EH (cell line): Measurements from ENCODE around the gene KRTAP10-4.
"Not testable (repeated sequence)": the region's sequence is repeated elsewhere in the genome, so short reads cannot be mapped to it uniquely, and the experiment has no call there.

Source experiments
- DNase-seq: peaks from one replicate; pipeline ENCODE4 v3.0.0-alpha.2; 2015; ENCODE audit warnings: low read depth

Gene KRTAP10-4

DNA sequence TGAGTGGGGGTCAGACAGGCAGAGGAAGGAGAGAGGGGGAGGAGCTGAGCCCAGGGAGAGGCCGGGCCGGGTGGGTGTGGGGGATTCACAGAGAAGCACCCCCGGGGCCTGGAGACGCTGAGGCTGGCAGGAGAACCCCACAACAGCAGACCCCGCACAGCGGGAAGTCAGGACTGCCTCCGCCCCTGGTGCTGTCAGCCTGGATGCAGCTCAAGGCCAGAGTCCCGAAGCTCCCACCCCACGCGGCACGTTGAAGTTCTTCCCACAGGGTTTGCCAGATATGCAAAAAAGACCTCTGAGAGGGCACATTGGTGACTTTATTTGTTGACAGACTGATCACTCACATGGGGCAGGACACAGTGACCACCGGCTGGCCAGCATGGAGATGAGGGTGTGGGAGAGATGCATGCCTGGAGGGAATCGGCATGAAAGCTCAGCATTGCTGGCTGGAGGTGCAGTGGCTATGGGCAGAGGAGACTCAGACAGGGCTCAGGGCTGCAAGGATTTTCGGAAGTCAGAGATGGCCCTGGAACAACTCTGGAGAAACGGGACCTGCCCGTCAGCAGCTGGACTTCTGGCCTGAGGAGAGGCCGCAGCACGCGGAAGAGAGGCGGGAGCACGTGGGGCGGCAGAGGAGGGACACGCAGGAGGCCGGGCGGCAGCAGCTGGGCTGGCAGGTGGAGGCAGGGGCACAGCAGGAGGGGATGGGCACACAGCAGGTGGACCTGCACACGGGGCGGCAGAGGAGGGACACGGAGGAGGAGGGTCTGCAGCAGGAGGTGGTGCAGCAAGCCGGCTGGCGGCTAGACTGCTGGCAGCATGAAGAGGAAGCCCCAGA is 15.8 kb upstream of the KRTAP10-4 start:
- DNase-seq = no peak

DNA sequence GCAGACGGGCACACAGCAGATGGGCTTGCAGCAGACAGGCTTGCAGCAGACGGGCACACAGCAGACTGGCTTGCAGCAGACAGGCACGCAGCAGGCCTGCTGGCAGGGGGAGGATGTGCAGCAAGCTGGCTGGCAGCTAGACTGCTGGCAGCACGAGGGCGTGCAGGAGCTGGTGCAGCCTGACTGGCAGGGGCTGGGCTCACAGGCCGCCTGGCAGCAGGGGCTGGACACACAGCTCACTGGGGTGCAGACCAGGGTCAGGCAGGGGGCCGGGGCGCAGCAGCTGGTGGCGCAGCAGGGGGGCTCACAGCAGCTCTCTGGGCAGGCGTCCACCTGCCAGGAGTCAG is 15.2 kb upstream of the KRTAP10-4 start:
- not testable (repeated sequence) for DNase-seq

DNA sequence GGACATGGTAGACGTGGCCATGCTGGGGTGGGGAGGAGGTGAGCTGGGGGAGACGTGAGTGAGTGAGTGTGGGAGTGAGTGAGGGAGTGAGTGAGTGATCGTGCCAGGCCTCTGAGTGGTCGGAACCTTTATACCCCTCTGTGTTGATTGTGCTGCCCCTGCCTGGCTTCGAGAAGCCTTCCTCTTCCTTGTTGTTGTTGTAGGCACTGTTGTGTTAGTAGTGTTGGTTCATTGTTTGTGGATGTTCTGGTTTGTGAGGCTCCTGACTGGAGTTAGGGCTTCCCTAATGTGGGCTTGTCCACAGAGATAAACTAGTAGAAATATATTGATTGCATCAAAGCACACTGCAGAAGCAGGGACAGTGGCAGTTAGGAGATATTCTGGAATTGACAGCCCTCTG is 14.8 kb upstream of the KRTAP10-4 start, which contains the start of gene KRTAP10-3:
Gene KRTAP10-3 (minus strand): TSS at position 101 of the 400 bp plus-strand sequence. CDS start 80 bp downstream, at position 21.
- DNase-seq = no peak

DNA sequence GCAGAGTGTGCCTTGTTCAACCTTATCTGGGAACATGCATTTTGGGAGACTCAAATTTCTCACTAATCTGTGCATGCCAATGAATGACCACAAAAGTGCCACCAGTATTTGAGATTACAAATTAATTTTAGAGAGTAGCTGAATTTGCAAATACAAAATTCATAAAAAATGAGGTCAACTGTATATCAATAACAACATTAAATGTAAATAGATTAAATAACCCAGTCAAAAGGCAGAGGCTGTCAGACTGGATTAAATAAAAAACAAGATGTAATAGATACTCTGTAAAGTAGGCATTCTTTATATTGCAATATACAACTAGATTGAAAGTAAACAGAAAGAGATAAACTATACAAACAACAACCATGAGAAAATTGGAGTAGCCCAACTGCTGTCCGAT is 9.4 kb upstream of the KRTAP10-4 start:
- no peak for DNase-seq

DNA sequence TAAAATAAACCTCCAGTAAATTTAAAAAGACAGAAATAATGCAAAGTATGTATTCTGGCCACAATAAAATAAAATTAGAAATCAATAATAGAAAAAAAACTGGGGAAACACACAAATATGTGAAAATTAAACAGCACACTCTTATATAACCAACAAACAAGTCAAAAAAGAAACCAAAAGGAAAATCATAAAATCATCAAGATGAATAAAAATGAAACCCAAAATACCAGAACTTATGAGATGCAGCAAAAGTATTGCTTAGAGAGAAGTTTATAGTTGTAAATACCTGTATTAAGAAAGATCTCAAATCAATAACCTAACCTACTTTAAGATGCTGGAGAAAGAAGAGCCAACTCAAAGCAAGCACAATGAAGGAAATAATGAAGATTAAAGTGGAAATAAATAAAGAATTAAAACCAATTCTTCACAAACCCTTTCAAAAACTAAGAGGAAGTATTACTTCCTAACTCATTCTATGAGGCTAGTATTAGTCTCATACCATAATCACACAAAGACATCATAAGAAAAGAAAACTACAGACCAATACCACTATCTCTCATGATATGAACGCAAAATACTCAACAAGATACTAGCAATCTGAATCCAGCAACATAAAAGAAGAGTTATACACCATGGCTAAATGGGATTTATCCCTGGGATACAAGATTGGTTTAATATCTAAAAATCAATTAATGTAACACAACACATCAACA is 8.5 kb upstream of the KRTAP10-4 start:
- no peak for DNase-seq

DNA sequence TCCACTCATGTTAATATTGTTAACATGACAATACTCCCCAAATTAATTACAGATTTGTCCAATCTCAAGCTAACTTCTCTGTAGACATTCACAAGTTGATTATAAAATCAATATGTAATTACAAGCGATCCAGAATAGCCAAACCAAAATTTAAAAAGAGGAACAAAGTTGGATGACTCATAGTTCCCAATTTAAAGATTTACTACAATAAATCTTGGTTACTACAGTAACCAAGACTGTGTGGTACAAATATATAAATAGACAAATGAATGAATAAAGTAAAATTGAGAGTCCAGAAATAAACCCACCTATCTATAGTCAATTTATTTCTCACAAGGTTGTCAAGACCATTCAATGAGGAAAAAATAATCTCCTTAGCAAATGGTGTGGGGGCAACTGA is 7.1 kb upstream of the KRTAP10-4 start:
- DNase-seq = no peak

DNA sequence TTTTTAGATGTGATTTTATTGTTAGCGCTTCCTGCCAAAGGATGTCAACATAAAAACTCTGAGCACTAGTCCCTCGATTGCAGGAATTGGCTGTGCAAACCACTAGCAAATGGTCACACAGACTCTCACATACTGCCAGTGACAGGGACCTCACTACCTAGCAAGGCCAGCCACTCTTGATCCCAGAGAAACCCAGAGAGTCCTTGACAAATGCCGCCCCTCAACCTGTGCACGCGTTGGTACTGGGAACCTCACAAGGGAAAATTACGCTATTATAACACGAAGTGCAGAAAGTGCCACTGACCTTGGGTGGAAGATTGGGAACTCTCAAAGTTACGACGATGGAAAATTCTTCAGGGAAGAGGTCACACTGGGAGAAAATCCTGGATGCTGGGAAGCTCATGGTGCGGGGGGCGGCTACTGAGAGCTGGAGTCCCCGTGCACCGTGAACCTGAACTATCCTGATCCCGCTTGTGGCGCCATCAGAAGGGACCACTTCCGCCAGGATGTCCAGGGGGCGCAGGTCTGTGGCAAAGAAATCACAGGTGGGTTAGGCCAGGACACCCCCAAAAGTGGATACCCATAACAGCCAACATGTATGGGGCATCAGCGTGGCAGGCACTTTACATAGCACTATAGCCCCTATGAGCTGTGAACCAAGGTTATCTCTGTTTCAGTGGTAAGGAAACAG is 5.9 kb upstream of the KRTAP10-4 start:
- no peak for DNase-seq

DNA sequence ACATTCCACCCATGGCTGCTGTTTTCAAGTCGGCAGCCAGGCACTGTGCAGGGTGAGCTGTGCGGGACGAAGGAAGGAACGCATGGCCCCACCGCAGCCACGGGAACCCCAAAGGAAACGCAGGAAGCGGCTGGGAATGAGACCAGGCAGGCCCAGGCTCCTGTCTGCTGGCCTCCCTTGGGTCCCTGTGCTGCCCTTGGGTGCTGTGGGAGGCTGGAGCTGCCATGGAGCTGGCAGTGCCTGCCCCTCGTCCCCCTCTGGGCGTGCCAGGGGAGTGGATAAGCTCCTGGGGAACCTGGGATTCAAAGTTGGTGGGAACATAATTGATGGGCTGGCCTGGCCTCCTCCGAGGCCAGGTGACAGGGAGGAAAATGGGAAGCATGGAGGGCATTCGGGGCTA is 5.3 kb upstream of the KRTAP10-4 start:
- DNase-seq = no peak

DNA sequence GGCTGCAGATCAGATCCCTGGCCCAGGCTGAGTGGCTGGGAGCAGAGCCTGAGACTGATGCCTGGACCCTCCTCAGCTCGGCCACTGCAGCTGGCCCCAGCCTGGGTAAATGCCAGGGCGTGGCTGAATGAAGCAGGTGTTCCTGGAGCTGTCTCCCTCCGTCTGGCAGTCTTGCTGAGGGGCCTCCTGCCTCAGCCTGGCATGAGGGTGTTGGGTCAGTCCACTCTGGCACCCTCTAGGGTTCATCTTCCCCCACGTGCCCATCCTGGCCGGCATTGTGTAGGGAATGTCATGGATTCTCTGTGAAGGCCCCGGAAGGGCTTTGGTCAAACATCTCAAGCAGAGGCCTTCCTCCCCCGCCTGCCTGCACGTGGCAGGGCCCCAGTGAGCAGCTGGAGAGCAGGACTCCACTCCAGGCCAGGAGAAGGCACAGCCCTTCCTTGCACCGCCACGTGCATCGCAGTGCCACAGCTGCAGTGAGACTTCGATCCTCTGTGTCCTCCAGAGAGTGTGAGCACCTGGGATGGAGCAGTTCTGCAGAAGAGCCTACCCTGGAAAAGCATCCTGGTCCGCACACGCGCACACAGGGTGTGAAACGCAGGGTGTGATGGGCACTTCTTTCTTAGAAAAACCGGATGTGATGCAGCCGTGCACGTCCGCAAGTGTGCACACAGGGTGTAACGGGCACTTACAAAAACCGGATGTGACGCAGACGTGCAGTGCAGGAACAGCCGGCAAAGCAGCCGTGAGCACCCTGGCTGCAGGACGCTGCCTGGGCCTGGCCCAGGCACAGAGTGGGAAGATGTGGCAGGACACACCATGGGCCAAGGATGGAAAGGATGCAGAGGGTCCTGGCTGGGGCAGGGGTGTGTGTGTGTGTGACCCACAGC is 4.6 kb upstream of the KRTAP10-4 start:
- DNase-seq = no peak

DNA sequence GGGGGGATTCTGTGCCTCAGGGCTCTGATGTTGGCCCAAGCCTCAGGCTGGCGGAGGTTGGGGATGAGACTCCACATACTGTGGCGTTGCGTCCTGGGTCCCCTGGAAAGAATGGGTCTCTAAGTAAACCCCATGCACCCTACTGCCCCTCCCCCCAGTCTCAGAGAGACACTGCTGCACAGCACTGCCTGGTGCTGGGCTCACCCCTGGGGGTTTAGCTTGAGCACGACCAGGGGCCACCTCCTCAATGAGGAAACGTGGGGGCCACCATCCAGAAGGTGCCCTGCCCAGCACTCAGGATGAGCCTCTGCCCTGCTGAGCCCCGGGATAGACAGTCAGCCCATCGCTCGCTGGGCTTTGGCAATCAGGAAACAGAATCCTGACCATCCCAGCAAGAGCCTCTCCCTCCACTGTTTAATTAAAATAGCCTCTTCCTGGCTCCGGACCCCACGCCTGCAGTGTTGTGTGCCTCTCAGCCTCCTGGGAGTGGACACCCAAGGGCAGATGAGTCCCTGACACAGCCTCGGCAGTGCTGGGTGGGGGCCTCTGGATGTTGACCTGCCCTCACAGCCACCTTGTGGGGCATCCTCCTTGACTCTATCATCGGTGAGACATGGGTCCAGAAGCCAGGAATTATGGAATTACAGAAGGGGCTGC is 3.5 kb upstream of the KRTAP10-4 start:
- no peak for DNase-seq

DNA sequence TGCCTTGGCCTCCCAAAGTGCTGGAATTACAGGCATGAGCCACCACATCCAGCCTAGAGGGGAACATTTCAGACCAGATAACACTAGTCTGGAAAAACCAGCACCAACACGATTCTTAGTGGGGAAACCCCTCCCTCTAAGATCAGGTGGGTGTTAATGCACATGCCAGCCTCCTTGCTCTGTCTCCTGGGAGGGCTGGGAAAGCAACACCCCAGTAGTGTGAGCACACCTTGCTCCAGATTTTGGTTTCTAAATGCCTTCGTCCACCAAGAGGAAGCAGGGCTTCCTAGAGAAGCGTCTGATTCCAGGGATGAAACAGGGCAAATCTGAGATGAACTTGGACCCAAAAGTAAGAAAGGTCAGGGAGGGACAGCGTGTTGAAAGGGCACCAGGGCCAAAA is 2.2 kb upstream of the KRTAP10-4 start:
- DNase-seq = no peak

DNA sequence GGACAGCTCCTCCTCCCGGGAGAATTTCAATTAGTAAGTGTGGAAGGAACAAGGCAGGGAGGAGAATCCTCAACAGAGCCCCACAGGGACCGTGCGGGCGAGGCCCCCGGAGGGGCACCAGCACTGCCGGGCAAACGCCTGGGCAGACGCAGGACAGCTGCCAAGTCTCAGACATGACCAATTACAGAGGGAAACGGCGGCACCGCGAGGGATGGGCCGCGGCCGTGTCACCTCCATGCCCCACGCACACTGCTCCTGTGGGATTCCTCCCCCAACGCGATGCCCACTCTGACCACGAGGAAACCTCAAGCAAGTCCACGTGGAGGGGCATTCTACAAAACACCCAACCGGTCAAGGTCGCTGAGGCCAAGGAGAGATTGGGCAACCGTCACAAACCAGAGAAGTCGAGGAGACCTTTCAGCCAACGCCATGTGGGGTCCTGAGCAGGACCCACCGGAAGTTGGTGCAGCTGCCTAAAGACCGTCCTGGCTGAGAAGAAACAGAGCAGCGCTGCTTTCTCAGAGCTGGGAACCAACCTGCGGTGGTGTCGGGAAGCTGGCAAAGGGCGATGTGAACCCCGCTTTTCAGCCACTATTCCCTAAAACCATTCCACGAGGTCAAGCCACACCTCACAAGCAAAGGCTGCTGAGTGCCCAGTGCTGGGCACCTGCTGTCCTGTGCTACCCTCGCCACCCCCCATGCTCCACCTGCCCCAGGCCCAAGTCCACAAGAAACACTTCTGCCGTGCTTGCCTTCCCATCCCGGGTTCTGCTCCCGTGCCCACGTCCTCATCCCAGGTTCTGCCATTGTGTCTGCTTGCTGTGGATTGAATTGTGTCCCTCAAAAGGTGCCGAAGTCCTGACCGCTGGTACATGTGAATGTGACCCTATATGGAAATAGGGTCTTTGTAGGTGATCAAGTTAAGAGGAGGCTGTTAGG is 1.4 kb upstream of the KRTAP10-4 start:
- DNase-seq = no peak

DNA sequence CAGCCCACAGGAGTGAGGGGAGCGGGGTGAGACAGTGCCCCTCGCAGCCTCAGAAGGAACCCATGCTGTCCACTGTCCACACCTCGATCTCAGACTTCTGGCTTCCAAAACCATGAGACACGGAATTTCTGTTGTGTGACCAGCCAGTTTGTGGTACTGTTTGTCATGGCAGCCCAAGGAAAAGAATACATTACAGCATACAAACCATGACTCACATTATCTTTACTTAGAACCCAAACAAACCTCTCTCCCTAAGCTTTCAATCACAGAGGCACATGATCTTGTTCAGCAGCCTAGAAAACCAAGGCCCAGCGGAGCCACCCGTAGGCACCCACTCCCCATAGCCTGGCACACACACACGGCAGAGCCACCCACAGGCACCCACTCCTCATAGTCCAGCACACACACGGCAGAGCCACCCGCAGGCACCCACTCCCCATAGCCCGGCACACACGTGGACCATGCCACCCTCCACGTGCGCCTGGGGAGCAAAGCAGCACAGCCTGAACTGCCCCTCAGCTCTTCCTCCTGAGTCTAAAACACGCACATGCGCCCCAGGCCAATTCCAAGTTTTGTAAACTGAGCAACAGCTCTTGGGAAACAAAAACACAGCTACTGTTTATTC is 458 bp upstream of the KRTAP10-4 start:
- no peak for DNase-seq

DNA sequence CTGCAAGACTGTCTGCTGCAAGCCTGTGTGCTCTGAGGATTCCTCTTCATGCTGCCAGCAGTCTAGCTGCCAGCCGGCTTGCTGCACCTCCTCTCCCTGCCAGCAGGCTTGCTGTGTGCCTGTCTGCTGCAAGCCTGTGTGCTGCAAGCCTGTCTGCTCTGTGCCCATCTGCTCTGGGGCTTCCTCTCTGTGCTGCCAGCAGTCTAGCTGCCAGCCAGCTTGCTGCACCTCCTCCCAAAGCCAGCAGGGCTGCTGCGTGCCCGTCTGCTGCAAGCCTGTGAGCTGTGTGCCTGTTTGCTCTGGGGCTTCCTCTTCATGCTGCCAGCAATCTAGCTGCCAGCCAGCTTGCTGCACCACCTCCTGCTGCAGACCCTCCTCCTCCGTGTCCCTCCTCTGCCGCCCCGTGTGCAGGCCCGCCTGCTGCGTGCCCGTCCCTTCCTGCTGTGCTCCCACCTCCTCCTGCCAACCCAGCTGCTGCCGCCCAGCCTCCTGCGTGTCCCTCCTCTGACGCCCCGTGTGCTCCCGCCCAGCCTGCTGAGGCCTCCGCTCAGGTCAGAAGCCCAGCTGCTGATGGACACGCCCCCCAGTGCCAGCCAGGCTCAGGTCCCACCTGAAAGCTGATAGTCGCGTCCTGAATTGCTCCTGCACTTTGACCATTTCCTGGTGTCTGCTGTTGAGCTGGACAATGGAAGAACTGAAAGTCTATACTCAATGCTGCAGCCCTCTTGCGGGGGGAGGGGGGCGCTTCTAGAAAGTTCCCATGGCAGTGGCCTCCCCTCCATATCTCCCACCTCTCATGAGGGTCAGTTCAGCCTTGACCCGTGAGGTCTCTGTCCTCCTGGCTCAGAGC is 1.2 kb downstream of the KRTAP10-4 start:
- DNase-seq = no peak

DNA sequence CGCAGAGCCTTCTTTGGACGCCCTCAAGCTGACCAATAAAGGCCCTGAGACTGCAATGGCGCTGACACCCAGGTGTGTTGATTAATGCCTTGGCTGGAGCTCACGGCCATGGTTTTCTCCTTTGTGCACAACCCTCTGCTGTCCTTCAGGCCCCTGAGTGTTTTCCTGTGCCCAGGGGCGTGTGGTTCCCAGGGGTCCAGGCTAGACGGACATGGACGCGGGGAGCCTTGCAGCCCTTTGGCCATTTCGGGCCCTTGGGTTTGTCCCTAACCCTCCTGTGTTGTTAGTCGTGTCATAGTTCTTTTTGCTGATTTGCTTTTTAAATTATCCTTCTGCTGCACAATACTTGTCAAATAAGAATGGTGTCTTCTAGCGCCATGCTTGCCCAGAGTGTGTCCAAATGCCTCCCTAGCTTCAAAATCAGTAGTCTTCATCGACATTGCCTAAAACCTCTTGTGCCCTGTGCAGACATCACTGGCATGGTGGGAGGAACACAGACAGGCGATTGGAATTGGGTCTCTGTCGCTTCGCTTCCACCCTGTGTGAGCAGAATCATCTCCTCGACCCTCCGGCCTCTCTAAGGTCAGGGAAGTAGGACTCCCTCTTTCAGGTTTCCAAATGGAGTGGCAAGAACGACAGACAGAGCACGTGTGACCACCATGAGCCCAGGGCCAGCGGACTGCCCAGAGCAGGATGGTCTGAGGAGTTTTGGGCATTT is 1.9 kb downstream of the KRTAP10-4 start:
- no peak for DNase-seq

DNA sequence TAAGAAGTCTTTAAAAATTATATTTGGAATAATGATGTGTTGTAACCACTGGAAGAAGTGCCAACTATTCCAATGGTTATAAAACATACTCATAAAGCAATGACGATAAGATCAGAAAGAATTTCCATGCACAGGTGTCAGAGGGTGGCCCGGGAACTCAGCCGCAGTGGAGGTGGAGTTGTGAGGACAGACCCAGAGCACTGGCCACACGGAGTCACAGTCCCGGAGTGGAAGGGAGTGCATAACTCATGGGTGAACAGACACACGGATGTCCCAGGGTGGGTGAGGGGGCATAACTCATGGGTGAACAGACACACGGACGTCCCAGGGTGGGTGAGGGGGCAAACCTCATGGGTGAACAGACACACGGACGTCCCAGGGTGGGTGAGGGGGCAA is 2.5 kb downstream of the KRTAP10-4 start:
- no peak for DNase-seq

DNA sequence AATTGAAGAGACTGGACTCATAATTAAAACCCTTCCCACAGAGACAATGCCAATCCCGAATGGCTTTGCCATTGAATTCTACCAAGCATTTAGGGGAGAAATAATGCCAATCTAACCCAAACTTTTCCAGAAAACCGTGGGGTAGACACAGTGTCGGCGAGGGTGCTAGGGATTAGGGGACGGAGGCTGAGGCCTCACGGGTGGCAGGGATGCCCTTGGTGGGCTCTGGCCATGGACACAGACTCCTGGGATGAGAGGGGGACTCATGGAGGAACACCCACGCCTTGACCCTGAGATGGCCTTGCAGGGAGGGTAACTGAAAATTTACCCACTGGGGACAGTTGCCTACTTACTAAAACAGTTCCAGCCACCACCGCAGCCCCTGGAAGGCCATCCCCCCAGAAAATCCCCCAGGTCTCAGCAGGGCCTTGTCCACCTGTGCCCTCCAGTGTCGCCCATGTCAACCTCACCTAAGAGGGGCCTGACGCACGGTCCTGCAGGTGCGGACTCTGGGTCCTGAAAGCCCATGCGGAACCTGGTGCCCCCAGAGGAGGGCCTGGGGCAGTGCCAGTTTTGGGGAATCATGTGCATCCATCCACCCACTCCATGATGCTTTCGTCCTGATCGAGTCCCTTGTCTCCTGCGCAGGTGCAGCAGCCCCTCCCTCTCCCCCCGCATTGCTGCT is 5.0 kb downstream of the KRTAP10-4 start:
- no peak for DNase-seq
